K562 (cell line): ENCODE results near the gene GMIP. TPM values are rescaled to one million over a fixed set of nuclear protein-coding genes. Genes with fewer than 3 reads are reported as not detected.

Experiments
- ATF7 ChIP-seq: fragments of 450-650 bp; IDR thresholded peaks from 2 replicates; pipeline ENCODE4 v1.7.1; 2014; ENCODE audit warnings: mild to moderate bottlenecking, moderate library complexity
- FOXK2 ChIP-seq, 2 experiments: fragments of 450-650 bp; IDR thresholded peaks in 1 of 2; conservative IDR thresholded peaks in 1 of 2; 2 replicates each; pipeline ENCODE4 v1.6.1; 2016; ENCODE audit warnings: low read depth in 2 of 2, mild to moderate bottlenecking in 1 of 2
- GTF2A2 ChIP-seq: IDR thresholded peaks from 2 replicates; pipeline ENCODE4 v1.6.1; 2016; ENCODE audit warnings: mild to moderate bottlenecking, missing genetic modification characterization, missing compliant biosample characterization
- HBP1 ChIP-seq: fragments of 450-650 bp; formaldehyde crosslinking; IDR thresholded peaks from 2 replicates; pipeline ENCODE4 v1.4.0; 2022; ENCODE audit warnings: missing genetic modification characterization
- MAX ChIP-seq: sonication (generic); formaldehyde crosslinking; IDR thresholded peaks from 2 replicates; pipeline ENCODE4 v1.9.0; 2022; ENCODE audit warnings: mild to moderate bottlenecking, missing genetic modification reagents
- NRF1 ChIP-seq, 2 experiments: fragments of 450-650 bp; IDR thresholded peaks in 1 of 2; conservative IDR thresholded peaks in 1 of 2; 2 replicates each; pipeline ENCODE4 v1.6.1; 2014; ENCODE audit warnings: mild to moderate bottlenecking in 2 of 2
- POLR2A ChIP-seq: fragments of 450-650 bp; conservative IDR thresholded peaks from 2 replicates; pipeline ENCODE4 v1.6.1; 2016
- PREB ChIP-seq: sonication (generic); formaldehyde crosslinking; IDR thresholded peaks from 2 replicates; pipeline ENCODE4 v1.8.1; 2023; ENCODE audit warnings: mild to moderate bottlenecking, missing genetic modification reagents
- PRPF4 ChIP-seq: fragments of 200-400 bp; formaldehyde crosslinking; IDR thresholded peaks from one replicate; pipeline ENCODE4 v1.6.1; 2017; ENCODE audit warnings: low read length, low read depth, mild to moderate bottlenecking; ENCODE audit not compliant: insufficient read depth, poor library complexity, severe bottlenecking
- RBM15 ChIP-seq: fragments of 200-400 bp; formaldehyde crosslinking; IDR thresholded peaks from 2 replicates; pipeline ENCODE4 v1.6.1; 2018; ENCODE audit warnings: mild to moderate bottlenecking, low read length, moderate library complexity; ENCODE audit not compliant: insufficient read depth
- SRSF3 ChIP-seq: fragments of 200-400 bp; formaldehyde crosslinking; IDR thresholded peaks from 2 replicates; pipeline ENCODE4 v1.6.1; 2016; ENCODE audit warnings: mild to moderate bottlenecking, low read length, moderate library complexity; ENCODE audit not compliant: insufficient read depth
- TFAM ChIP-seq: fragments of 250-450 bp; sonication (Bioruptor Pico); conservative IDR thresholded peaks from 2 replicates; pipeline ENCODE4 v1.5.0; 2021; ENCODE audit warnings: mild to moderate bottlenecking, moderate library complexity
- TFAP4 ChIP-seq: sonication (generic); formaldehyde crosslinking; IDR thresholded peaks from 2 replicates; pipeline ENCODE4 v1.8.0; 2022; ENCODE audit warnings: missing genetic modification reagents, mild to moderate bottlenecking, moderate library complexity, borderline replicate concordance
- ZBTB12 ChIP-seq: fragments of 250-450 bp; sonication (Bioruptor Pico); IDR thresholded peaks from 2 replicates; pipeline ENCODE4 v1.4.0; 2020
- ZBTB17 ChIP-seq: fragments of 450-650 bp; formaldehyde crosslinking; IDR thresholded peaks from 2 replicates; pipeline ENCODE4 v1.4.0; 2020; ENCODE audit warnings: mild to moderate bottlenecking
- ZHX1 ChIP-seq: fragments of 150-350 bp; conservative IDR thresholded peaks from 2 replicates; pipeline ENCODE4 v1.6.1; 2014; ENCODE audit warnings: low read length
- ZKSCAN8 ChIP-seq: fragments of 200-800 bp; sonication (Bioruptor generic); IDR thresholded peaks from 2 replicates; pipeline ENCODE4 v1.6.1; 2016; ENCODE audit warnings: missing genetic modification characterization, missing compliant biosample characterization
- ZNF197 ChIP-seq: fragments of 200-800 bp; sonication (Bioruptor generic); IDR thresholded peaks from 2 replicates; pipeline ENCODE4 v1.6.1; 2016; ENCODE audit warnings: low read depth, missing genetic modification characterization, missing compliant biosample characterization
- polyA plus RNA-seq, 8 experiments: library from polyadenylated mRNA; depleted of rRNA in 4 of 8; stranded (reverse) in 5 of 8; unstranded in 3 of 8; fragments of >200 nt; fragmentation: Nextera tagmentation in 2 of 8; fragmentation: Illumina TruSeq in 1 of 8; extraction: Ambion mirVana in 2 of 8; extraction: Trizol in 1 of 8; gene quantifications; 2 replicates each; pipeline versions ENCODE4 v1.2.1 to v1.2.3, GENCODE V29; 2011 to 2014; ENCODE audit warnings: inconsistent platforms in 1 of 8, missing spikeins in 1 of 8
- total RNA-seq, 7 experiments: library from RNA; depleted of rRNA in 6 of 7; stranded (reverse); fragments of >200 nt in 6 of 7; fragmentation: Illumina TruSeq in 2 of 7; extraction: Trizol in 2 of 7; gene quantifications; 2 replicates each; pipeline versions ENCODE4 v1.2.1 to v1.2.3, GENCODE V29; 2011 to 2021; ENCODE audit warnings: low replicate concordance in 1 of 7

GMIP gene
- total and polyA plus RNA-seq, 9 of the 15 experiments (the other 6 are each of a cell fraction or from before 2014, with no cell fraction given): 0.14 to 15.8 (median 3.2) TPM

- peak; percentile 69 for TF ChIP-seq ZBTB12 (CRISPR knock-in tag)
- 0 out of 2 replicates have a peak, but pooled peaks have one; percentile 73 for TF ChIP-seq ZHX1
- TF ChIP-seq MAX (CRISPR knock-in tag): peak; percentile 56; the same call in 1 of the 2 replicates
- TF ChIP-seq RBM15: no peak
- no peak for TF ChIP-seq PREB (CRISPR knock-in tag)
- no peak for TF ChIP-seq SRSF3
- TF ChIP-seq TFAM (CRISPR knock-in tag): no peak
- peak; percentile 86 to 89 for TF ChIP-seq NRF1 (conservative IDR thresholded peaks at IDR 0.05 in 1 of 2, IDR thresholded peaks at IDR 0.05 in 1 of 2)
- TF ChIP-seq POLR2A: peak; percentile 91
- peak; percentile 45; the same call in 1 of the 2 replicates for TF ChIP-seq TFAP4
- no peak for TF ChIP-seq ZKSCAN8 (CRISPR knock-in tag)
- peak; percentile 95 for TF ChIP-seq ZNF197
- peak; percentile 87; the same call in 1 of the 2 replicates for TF ChIP-seq HBP1 (CRISPR knock-in tag)
- TF ChIP-seq ATF7: peak; percentile 60
- peak; percentile 26; the same call in 1 of the 2 replicates for TF ChIP-seq ZBTB17
- peak; percentile 67 for TF ChIP-seq GTF2A2 (tag)
- peak in 1 of 2 experiments; percentile 36; a peak in 2 of 4 replicates for TF ChIP-seq FOXK2 (conservative IDR thresholded peaks at IDR 0.05 in 1 of 2, IDR thresholded peaks at IDR 0.05 in 1 of 2; ENCODE audit: low read depth in 2 of 2)
- no peak for TF ChIP-seq PRPF4
Measured at GRCh38 chr19:19663256-19664120, 20.0 kb upstream of the GMIP start, which contains the start of gene ATP13A1 (continued).
